ENCODE results near the gene CACNB2. TPM values are rescaled to one million over a fixed set of nuclear protein-coding genes. Genes with fewer than 3 reads are reported as not detected.

The CACNB2 gene
- polyA plus RNA-seq, 1 of the 3 experiments (the other 2 are of a cell fraction), result 0.74 TPM

GRCh38 chr10:18582803-18583202 is 442.6 kb downstream of the CACNB2 start:
- Histone ChIP-seq H3K9me3 (no peaks in the 10 kb centered on the region), H3K36me3 (replicated peaks in 1 of 2; ENCODE audit: control insufficient read depth in 1 of 2, insufficient read depth in 2 of 2, low read length in 1 of 2) (peaks cover 7 to 14% of the 10 kb centered on the region in 2 experiments), H3K27me3 (ENCODE audit: insufficient read depth) (no peaks in the 10 kb centered on the region), H3K9me2 (no peaks in the 10 kb centered on the region), H3F3A (replicated peaks; ENCODE audit: insufficient read depth) (no peaks in the 10 kb centered on the region), H2AFZ (ENCODE audit: low read depth) (no peak overlapping the region), H3K4me1 (ENCODE audit: control insufficient read depth in 1 of 2, insufficient read depth in 2 of 2, low read depth in 1 of 2, low read length in 1 of 2) (peaks cover 0 to 7% of the 10 kb centered on the region in 2 experiments; a peak in 1 of 4 replicates), H3K79me2 (ENCODE audit: insufficient read depth) (no peaks in the 10 kb centered on the region), H3K27ac (ENCODE audit: low read depth in 2 of 2, low read length in 1 of 2) (no peak overlapping the region), H3K4me3 (ENCODE audit: low read depth in 2 of 2, low read length in 1 of 2) (no peak overlapping the region), H3K4me2 (no peak overlapping the region), H4K20me1 (ENCODE audit: insufficient read depth) (no peaks in the 10 kb centered on the region), H3K9ac (no peak overlapping the region)
- DNase-seq, result no peak
- ChIA-PET POLR2A (no interaction called here), CTCF (interaction anchor here (0.6 to 1.0 kb wide), 2 partner anchors 18 to 41 kb away, joined by 3 to 4 read pairs; no protein-coding TSS in a partner anchor)
- TF ChIP-seq, protein P1, sequence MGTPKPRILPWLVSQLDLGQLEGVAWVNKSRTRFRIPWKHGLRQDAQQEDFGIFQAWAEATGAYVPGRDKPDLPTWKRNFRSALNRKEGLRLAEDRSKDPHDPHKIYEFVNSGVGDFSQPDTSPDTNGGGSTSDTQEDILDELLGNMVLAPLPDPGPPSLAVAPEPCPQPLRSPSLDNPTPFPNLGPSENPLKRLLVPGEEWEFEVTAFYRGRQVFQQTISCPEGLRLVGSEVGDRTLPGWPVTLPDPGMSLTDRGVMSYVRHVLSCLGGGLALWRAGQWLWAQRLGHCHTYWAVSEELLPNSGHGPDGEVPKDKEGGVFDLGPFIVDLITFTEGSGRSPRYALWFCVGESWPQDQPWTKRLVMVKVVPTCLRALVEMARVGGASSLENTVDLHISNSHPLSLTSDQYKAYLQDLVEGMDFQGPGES (IDR thresholded peaks at IDR 0.05; ENCODE audit: low read depth, low read length), result no peak
- no peak for TF ChIP-seq EZH2phosphoT487 (IDR thresholded peaks at IDR 0.05; ENCODE audit: borderline replicate concordance, low read depth)
- peak; percentile 53 for TF ChIP-seq PBX3 (IDR thresholded peaks at IDR 0.05)
- TF ChIP-seq FOXM1 (IDR thresholded peaks at IDR 0.05; ENCODE audit: low read depth), result no peak
- no peak for TF ChIP-seq NRF1 (IDR thresholded peaks at IDR 0.05; ENCODE audit: low read depth, low read length)
- TF ChIP-seq FOXJ3 (CRISPR knock-in tag; IDR thresholded peaks at IDR 0.05), result no peak
- peak; percentile 60; the same call in 1 of the 2 replicates for TF ChIP-seq RXRA (IDR thresholded peaks at IDR 0.05; ENCODE audit: borderline replicate concordance, low read depth)
- no peak for TF ChIP-seq CHD2 (IDR thresholded peaks at IDR 0.05; ENCODE audit: low read length, partially characterized antibody)
- TF ChIP-seq, protein P2, sequence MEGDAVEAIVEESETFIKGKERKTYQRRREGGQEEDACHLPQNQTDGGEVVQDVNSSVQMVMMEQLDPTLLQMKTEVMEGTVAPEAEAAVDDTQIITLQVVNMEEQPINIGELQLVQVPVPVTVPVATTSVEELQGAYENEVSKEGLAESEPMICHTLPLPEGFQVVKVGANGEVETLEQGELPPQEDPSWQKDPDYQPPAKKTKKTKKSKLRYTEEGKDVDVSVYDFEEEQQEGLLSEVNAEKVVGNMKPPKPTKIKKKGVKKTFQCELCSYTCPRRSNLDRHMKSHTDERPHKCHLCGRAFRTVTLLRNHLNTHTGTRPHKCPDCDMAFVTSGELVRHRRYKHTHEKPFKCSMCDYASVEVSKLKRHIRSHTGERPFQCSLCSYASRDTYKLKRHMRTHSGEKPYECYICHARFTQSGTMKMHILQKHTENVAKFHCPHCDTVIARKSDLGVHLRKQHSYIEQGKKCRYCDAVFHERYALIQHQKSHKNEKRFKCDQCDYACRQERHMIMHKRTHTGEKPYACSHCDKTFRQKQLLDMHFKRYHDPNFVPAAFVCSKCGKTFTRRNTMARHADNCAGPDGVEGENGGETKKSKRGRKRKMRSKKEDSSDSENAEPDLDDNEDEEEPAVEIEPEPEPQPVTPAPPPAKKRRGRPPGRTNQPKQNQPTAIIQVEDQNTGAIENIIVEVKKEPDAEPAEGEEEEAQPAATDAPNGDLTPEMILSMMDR (IDR thresholded peaks at IDR 0.05), result no peak
- peak; percentile 21; the same call in 1 of the 2 replicates for TF ChIP-seq TCF12 (IDR thresholded peaks at IDR 0.05)
- no peak for TF ChIP-seq YY1 (IDR thresholded peaks at IDR 0.05; ENCODE audit: low read depth)
- peak in 1 of 2 experiments; percentile 22; a peak in 1 of 4 replicates for TF ChIP-seq EP300 (IDR thresholded peaks at IDR 0.05; ENCODE audit: borderline replicate concordance in 1 of 2, low read depth in 1 of 2, low read length in 1 of 2)
- TF ChIP-seq POLR2AphosphoS5 (IDR thresholded peaks at IDR 0.05; ENCODE audit: low read depth, low read length), result no peak
- 53% methylated on average over 3 of the region's 3 CpGs for WGBS (ENCODE audit: low lambda C conversion rate)
